ENCODE data around the gene CCDC188. TPM values are rescaled to one million over a fixed set of nuclear protein-coding genes. Genes with fewer than 3 reads are reported as not detected.

Gene CCDC188
- total RNA-seq, 1 experiment from 2014 or later = not detected

GRCh38 chr22:20177217-20177911, 26.5 kb upstream of the CCDC188 start:
- ATAC-seq (no peak), DNase-seq (ENCODE audit: low read depth, low spot score) (no peak)
- no peaks in the 10 kb centered on the region for H3K9me3 ChIP-seq (ENCODE audit: control insufficient read depth, insufficient read depth, low read depth, low read length)
- no TSS peak for BruUV-seq (replicated peaks)
- H3K4me3 ChIP-seq (ENCODE audit: low read depth in 2 of 2, low read length in 2 of 2) = no peak overlapping the region
- H3K36me3 ChIP-seq (ENCODE audit: control insufficient read depth, insufficient read depth, low read length) = no peaks in the 10 kb centered on the region
- ChIA-PET CTCF (no interaction called here), POLR2A (no interaction called here)
- TF ChIP-seq REST (IDR thresholded peaks at IDR 0.05; ENCODE audit: insufficient read depth in 1 of 2, low read depth in 2 of 2, low read length in 1 of 2) = no peak
- TF ChIP-seq SIN3A (IDR thresholded peaks at IDR 0.05; ENCODE audit: borderline replicate concordance, insufficient read depth, low read depth, low read length) = no peak
- no peak for TF ChIP-seq CTCF (IDR thresholded peaks at IDR 0.05)
- TF ChIP-seq TCF7L2 (IDR thresholded peaks at IDR 0.05; ENCODE audit: low read depth, low read length) = no peak
- no peak for TF ChIP-seq POLR2AphosphoS5 (IDR thresholded peaks at IDR 0.05; ENCODE audit: low read depth, low read length)
- in situ Hi-C loops (cut with HindIII; ENCODE audit: low pct_unique_long_range_greater_than_20kb, low sequenced_read_pairs) (no loop called here), intact Hi-C loops (cut with micrococcal nuclease; ENCODE audit: unreplicated experiment) (loop anchor here (10.0 kb wide), 1 partner anchor 57 kb away; no protein-coding TSS in a partner anchor)
- no peaks in the 10 kb centered on the region for H3K27me3 ChIP-seq (ENCODE audit: control insufficient read depth, insufficient read depth, low read length)
- no peak overlapping the region for H3K27ac ChIP-seq (ENCODE audit: low read length)
- peaks cover 3% of the 10 kb centered on the region; the same call in 1 of the 2 replicates for H3K4me1 ChIP-seq (ENCODE audit: control insufficient read depth, insufficient read depth, low read length)

GRCh38 chr22:20176421-20177085, 25.7 kb upstream of the CCDC188 start:
- H3K27me3 ChIP-seq (ENCODE audit: control insufficient read depth, insufficient read depth, low read length) = no peaks in the 10 kb centered on the region

More at GRCh38 chr22:20176421-20177085, 25.7 kb upstream of the CCDC188 start:
- BruUV-seq (replicated peaks) = no TSS peak
- H3K27ac ChIP-seq (ENCODE audit: low read length) = no peak overlapping the region
- intact Hi-C loops (cut with micrococcal nuclease; ENCODE audit: unreplicated experiment) = loop anchor here (10.0 kb wide), 1 partner anchor 58 kb away; no protein-coding TSS in a partner anchor
- ATAC-seq (no peak), DNase-seq (ENCODE audit: low read depth, low spot score) (no peak)
- POLR2A ChIA-PET = no interaction called here
- no peak for TF ChIP-seq POLR2AphosphoS5 (IDR thresholded peaks at IDR 0.05; ENCODE audit: low read depth, low read length)
- no peaks in the 10 kb centered on the region for H3K9me3 ChIP-seq (ENCODE audit: control insufficient read depth, insufficient read depth, low read depth, low read length)
- in situ Hi-C loops (cut with HindIII; ENCODE audit: low pct_unique_long_range_greater_than_20kb, low sequenced_read_pairs) = no loop called here
- no peaks in the 10 kb centered on the region for H3K36me3 ChIP-seq (ENCODE audit: control insufficient read depth, insufficient read depth, low read length)
- no peak overlapping the region for H3K4me3 ChIP-seq (ENCODE audit: low read depth in 2 of 2, low read length in 2 of 2)
- CTCF ChIA-PET = interaction anchor here (0.6 to 2.8 kb wide), 2 partner anchors 62 to 136 kb away, joined by 3 to 14 read pairs; no protein-coding TSS in a partner anchor
- H3K4me1 ChIP-seq (ENCODE audit: control insufficient read depth, insufficient read depth, low read length) = peaks cover 3% of the 10 kb centered on the region; the same call in 1 of the 2 replicates
